ENCODE data around the gene GZMM. TPM values are rescaled to one million over a fixed set of nuclear protein-coding genes. Genes with fewer than 3 reads are reported as not detected.
A peak's percentile ranks its signal among the peaks of the same experiment; 100 is the strongest.

Gene GZMM
- total and polyA plus RNA-seq, 2 of the 13 experiments (the other 11 are each of a cell fraction or from before 2014, with no cell fraction given): 0.07 TPM; not detected in 1

DNA sequence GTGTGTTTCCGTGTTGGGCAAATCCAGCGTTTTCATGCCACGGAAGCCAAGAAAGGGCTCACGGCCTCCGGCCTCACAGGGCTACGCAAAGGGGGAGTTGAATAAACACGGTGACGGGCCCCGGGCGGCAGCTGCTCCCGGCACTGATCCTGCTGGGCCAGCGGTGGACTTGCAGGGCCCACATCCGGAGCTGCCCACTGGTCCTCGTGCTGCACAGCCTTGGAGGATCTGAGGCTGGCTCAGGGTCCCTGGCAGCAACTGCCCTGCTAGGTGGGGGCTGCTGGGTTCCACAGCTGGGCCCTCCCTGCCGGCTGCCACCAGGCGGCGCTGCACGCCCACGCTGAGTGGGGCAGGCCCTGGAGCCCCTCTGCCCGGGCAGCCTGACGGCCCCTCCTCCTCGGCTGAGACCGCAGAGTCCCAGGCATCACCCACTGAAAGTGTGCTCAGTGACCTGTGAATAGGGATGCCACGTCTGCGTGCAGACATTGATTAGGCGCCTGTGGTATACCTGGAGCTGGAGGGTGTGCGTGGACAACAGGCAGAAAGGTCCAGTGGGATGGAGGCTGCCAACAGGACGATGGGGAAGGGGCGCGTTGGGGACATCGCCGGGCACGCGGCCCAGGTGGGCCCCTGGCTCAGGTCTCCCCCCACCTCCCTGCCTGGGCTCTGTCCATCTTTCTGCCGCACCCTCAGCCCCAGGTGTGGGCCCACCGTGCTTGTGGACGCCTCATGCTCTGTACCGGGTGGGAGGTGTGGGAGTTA lies 40.6 kb downstream of the GZMM start (continued):
- TF ChIP-seq, protein P1, sequence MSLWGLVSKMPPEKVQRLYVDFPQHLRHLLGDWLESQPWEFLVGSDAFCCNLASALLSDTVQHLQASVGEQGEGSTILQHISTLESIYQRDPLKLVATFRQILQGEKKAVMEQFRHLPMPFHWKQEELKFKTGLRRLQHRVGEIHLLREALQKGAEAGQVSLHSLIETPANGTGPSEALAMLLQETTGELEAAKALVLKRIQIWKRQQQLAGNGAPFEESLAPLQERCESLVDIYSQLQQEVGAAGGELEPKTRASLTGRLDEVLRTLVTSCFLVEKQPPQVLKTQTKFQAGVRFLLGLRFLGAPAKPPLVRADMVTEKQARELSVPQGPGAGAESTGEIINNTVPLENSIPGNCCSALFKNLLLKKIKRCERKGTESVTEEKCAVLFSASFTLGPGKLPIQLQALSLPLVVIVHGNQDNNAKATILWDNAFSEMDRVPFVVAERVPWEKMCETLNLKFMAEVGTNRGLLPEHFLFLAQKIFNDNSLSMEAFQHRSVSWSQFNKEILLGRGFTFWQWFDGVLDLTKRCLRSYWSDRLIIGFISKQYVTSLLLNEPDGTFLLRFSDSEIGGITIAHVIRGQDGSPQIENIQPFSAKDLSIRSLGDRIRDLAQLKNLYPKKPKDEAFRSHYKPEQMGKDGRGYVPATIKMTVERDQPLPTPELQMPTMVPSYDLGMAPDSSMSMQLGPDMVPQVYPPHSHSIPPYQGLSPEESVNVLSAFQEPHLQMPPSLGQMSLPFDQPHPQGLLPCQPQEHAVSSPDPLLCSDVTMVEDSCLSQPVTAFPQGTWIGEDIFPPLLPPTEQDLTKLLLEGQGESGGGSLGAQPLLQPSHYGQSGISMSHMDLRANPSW (CRISPR knock-in tag; IDR thresholded peaks at IDR 0.05; ENCODE audit: borderline replicate concordance): peak; percentile 25; the same call in 1 of the 2 replicates
- TF ChIP-seq ASH2L (IDR thresholded peaks at IDR 0.05; ENCODE audit: insufficient read length, low read depth, low read length): peak; percentile 42
- TF ChIP-seq IKZF4 (CRISPR knock-in tag; IDR thresholded peaks at IDR 0.05; ENCODE audit: borderline replicate concordance, low read depth, not compliant biosample characterization): peak; percentile 38
- TF ChIP-seq RXRA (CRISPR knock-in tag; IDR thresholded peaks at IDR 0.05): peak; percentile 25; the same call in 1 of the 2 replicates
- TF ChIP-seq, protein P2, sequence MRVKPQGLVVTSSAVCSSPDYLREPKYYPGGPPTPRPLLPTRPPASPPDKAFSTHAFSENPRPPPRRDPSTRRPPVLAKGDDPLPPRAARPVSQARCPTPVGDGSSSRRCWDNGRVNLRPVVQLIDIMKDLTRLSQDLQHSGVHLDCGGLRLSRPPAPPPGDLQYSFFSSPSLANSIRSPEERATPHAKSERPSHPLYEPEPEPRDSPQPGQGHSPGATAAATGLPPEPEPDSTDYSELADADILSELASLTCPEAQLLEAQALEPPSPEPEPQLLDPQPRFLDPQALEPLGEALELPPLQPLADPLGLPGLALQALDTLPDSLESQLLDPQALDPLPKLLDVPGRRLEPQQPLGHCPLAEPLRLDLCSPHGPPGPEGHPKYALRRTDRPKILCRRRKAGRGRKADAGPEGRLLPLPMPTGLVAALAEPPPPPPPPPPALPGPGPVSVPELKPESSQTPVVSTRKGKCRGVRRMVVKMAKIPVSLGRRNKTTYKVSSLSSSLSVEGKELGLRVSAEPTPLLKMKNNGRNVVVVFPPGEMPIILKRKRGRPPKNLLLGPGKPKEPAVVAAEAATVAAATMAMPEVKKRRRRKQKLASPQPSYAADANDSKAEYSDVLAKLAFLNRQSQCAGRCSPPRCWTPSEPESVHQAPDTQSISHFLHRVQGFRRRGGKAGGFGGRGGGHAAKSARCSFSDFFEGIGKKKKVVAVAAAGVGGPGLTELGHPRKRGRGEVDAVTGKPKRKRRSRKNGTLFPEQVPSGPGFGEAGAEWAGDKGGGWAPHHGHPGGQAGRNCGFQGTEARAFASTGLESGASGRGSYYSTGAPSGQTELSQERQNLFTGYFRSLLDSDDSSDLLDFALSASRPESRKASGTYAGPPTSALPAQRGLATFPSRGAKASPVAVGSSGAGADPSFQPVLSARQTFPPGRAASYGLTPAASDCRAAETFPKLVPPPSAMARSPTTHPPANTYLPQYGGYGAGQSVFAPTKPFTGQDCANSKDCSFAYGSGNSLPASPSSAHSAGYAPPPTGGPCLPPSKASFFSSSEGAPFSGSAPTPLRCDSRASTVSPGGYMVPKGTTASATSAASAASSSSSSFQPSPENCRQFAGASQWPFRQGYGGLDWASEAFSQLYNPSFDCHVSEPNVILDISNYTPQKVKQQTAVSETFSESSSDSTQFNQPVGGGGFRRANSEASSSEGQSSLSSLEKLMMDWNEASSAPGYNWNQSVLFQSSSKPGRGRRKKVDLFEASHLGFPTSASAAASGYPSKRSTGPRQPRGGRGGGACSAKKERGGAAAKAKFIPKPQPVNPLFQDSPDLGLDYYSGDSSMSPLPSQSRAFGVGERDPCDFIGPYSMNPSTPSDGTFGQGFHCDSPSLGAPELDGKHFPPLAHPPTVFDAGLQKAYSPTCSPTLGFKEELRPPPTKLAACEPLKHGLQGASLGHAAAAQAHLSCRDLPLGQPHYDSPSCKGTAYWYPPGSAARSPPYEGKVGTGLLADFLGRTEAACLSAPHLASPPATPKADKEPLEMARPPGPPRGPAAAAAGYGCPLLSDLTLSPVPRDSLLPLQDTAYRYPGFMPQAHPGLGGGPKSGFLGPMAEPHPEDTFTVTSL (CRISPR knock-in tag; IDR thresholded peaks at IDR 0.05; ENCODE audit: borderline replicate concordance): no peak
- TF ChIP-seq ZNF337 (CRISPR knock-in tag; IDR thresholded peaks at IDR 0.05; ENCODE audit: borderline replicate concordance, low read depth): 0 out of 2 replicates have a peak, but pooled peaks have one; percentile 87
- no peak for TF ChIP-seq HMG20B (CRISPR knock-in tag; conservative IDR thresholded peaks at IDR 0.05)
- TF ChIP-seq, protein P3, sequence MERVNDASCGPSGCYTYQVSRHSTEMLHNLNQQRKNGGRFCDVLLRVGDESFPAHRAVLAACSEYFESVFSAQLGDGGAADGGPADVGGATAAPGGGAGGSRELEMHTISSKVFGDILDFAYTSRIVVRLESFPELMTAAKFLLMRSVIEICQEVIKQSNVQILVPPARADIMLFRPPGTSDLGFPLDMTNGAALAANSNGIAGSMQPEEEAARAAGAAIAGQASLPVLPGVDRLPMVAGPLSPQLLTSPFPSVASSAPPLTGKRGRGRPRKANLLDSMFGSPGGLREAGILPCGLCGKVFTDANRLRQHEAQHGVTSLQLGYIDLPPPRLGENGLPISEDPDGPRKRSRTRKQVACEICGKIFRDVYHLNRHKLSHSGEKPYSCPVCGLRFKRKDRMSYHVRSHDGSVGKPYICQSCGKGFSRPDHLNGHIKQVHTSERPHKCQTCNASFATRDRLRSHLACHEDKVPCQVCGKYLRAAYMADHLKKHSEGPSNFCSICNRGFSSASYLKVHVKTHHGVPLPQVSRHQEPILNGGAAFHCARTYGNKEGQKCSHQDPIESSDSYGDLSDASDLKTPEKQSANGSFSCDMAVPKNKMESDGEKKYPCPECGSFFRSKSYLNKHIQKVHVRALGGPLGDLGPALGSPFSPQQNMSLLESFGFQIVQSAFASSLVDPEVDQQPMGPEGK (CRISPR knock-in tag; IDR thresholded peaks at IDR 0.05): peak; percentile 93
- peak in 1 of 2 experiments; percentile 37; a peak in 1 of 4 replicates for TF ChIP-seq KLF16 (CRISPR knock-in tag; IDR thresholded peaks at IDR 0.05)
- peak; percentile 27; the same call in 1 of the 2 replicates for TF ChIP-seq ZNF776 (CRISPR knock-in tag; IDR thresholded peaks at IDR 0.05)
- TF ChIP-seq ZFP36L2 (CRISPR knock-in tag; IDR thresholded peaks at IDR 0.05): no peak
- TF ChIP-seq ZFX (CRISPR knock-in tag; IDR thresholded peaks at IDR 0.05; ENCODE audit: low read depth): peak; percentile 65; the same call in 1 of the 2 replicates
- TF ChIP-seq ZNF367 (CRISPR knock-in tag; IDR thresholded peaks at IDR 0.05; ENCODE audit: borderline replicate concordance): no peak
- TF ChIP-seq AGO2 (optimal IDR thresholded peaks at IDR 0.05; ENCODE audit: low read depth, low read length): peak; percentile 100
- TF ChIP-seq, protein P4, sequence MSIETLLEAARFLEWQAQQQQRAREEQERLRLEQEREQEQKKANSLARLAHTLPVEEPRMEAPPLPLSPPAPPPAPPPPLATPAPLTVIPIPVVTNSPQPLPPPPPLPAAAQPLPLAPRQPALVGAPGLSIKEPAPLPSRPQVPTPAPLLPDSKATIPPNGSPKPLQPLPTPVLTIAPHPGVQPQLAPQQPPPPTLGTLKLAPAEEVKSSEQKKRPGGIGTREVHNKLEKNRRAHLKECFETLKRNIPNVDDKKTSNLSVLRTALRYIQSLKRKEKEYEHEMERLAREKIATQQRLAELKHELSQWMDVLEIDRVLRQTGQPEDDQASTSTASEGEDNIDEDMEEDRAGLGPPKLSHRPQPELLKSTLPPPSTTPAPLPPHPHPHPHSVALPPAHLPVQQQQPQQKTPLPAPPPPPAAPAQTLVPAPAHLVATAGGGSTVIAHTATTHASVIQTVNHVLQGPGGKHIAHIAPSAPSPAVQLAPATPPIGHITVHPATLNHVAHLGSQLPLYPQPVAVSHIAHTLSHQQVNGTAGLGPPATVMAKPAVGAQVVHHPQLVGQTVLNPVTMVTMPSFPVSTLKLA (IDR thresholded peaks at IDR 0.05): no peak

All from HepG2 (cell line).